Right cardiac atrium (tissue), 5 donors: ENCODE data around the gene RDH8. TPM values are rescaled to one million over a fixed set of nuclear protein-coding genes. Genes with fewer than 3 reads are reported as not detected.

Source experiments
- ATAC-seq, 2 donors: fragments of 200-7000 bp; cut with Tn5 transposase; one replicate each; pipeline versions ENCODE4 v1.8.0 to v1.9.1; 2020; ENCODE audit warnings: moderate library complexity in 2 of 2, mild to moderate bottlenecking in 1 of 2
- DNase-seq, 3 donors: peaks; one replicate each; pipeline ENCODE4 v3.0.0-alpha.2; 2020
- H3K27ac ChIP-seq: one replicate; pipeline ENCODE4 v1.5.1; 2013; ENCODE audit warnings: mild to moderate bottlenecking, low read length, control low read depth, moderate library complexity
- H3K27me3 ChIP-seq: one replicate; pipeline ENCODE4 v1.6.1; 2013; ENCODE audit not compliant: control insufficient read depth, insufficient read depth
- H3K4me1 ChIP-seq: one replicate; pipeline ENCODE4 v1.6.1; 2013; ENCODE audit warnings: low read length; ENCODE audit not compliant: control insufficient read depth, insufficient read depth
- H3K4me3 ChIP-seq: one replicate; pipeline ENCODE4 v1.5.1; 2013; ENCODE audit warnings: low read length, control low read depth
- H3K9me3 ChIP-seq: one replicate; pipeline ENCODE4 v1.6.1; 2013; ENCODE audit warnings: low read length; ENCODE audit not compliant: control insufficient read depth
- WGBS: extraction: QIAGEN DNeasy Blood & Tissue Kit; methylation state at CpG from one replicate; pipeline ENCODE4 v1.1.7; 2013; 5-methylcytosine and 5-hydroxymethylcytosine counted together
- intact Hi-C, 4 donors: fragments of 100-400 bp; cut with DNase I; formaldehyde crosslinking; loops; one replicate each; pipeline versions ENCODE4 v1.11.0 to v1.14.0; 2022 to 2023
- polyA plus RNA-seq: library from polyadenylated mRNA; stranded (reverse); fragments of 200-250 nt; gene quantifications from one replicate; pipeline ENCODE4 v1.2.3, GENCODE V29; 2013
- total RNA-seq, 4 donors: library from RNA; stranded (reverse); fragmentation: NEBNext Ultra II Directional; extraction: Animal tissue kit (Norgen Biotek cat#: 25700); gene quantifications; one replicate each; pipeline ENCODE4 v1.2.1, GENCODE V29; 2021
- donor health status: healthy with polysubstance abuse.
- donor health status: DM: no; HTN: yes; CAD: no.
- donor health status: DM: no; HTN: no; CAD: no.
- donor health status: DM: no; HTN: yes; CAD: no; lungs with severe emphysema.
- donor health status: DM: yes; HTN: yes; CAD: no.

Gene RDH8
- total and polyA plus RNA-seq, 5 donors = not detected

GRCh38 chr19:9986787-9987281 is 26.4 kb upstream of the RDH8 start:
- WGBS = 37% methylated on average over 8 of the region's 8 CpGs
- Histone ChIP-seq H3K9me3 (no peaks in the 10 kb centered on the region), H3K4me3 (no peak overlapping the region), H3K27me3 (no peaks in the 10 kb centered on the region), H3K4me1 (no peaks in the 10 kb centered on the region), H3K27ac (no peak overlapping the region)
- DNase-seq (peak; percentile 63 to 83 (median 79)), ATAC-seq (peak; percentile 85 to 96)
- intact Hi-C loops = no loop called here

GRCh38 chr19:9989504-9989903 is 23.8 kb upstream of the RDH8 start:
- intact Hi-C loops = no loop called here
- no peak overlapping the region for H3K27ac ChIP-seq
- WGBS = 90% methylated on average over 3 of the region's 3 CpGs
- no peaks in the 10 kb centered on the region for H3K27me3 ChIP-seq
- H3K9me3 ChIP-seq = no peaks in the 10 kb centered on the region
- H3K4me3 ChIP-seq = no peak overlapping the region
- DNase-seq (no peak), ATAC-seq (no peak)
- no peaks in the 10 kb centered on the region for H3K4me1 ChIP-seq

GRCh38 chr19:9991425-9992191 is 21.7 kb upstream of the RDH8 start:
- Histone ChIP-seq H3K27me3 (no peaks in the 10 kb centered on the region), H3K9me3 (no peaks in the 10 kb centered on the region), H3K27ac (no peak overlapping the region), H3K4me1 (no peaks in the 10 kb centered on the region), H3K4me3 (no peak overlapping the region)
- intact Hi-C loops = no loop called here
- peak in 1 of 3 donors; percentile 18 for DNase-seq
- WGBS = 64% methylated on average over 11 of the region's 11 CpGs
- ATAC-seq = no peak

GRCh38 chr19:9995084-9995483 is 18.2 kb upstream of the RDH8 start:
- Histone ChIP-seq H3K27me3 (no peaks in the 10 kb centered on the region), H3K9me3 (no peaks in the 10 kb centered on the region), H3K4me3 (no peak overlapping the region), H3K4me1 (no peaks in the 10 kb centered on the region), H3K27ac (no peak overlapping the region)
- intact Hi-C loops = no loop called here
- ATAC-seq (no peak), DNase-seq (peak in 1 of 3 donors; percentile 2)
- 74% methylated on average over 8 of the region's 8 CpGs for WGBS

GRCh38 chr19:9995999-9996398 is 17.3 kb upstream of the RDH8 start:
- H3K9me3 ChIP-seq = no peaks in the 10 kb centered on the region
- no peak overlapping the region for H3K27ac ChIP-seq
- no peaks in the 10 kb centered on the region for H3K27me3 ChIP-seq
- H3K4me1 ChIP-seq = no peaks in the 10 kb centered on the region
- intact Hi-C loops = no loop called here
- WGBS = 75% methylated on average over 7 of the region's 7 CpGs
- H3K4me3 ChIP-seq = no peak overlapping the region
- no peak for ATAC-seq
- peak in 1 of 3 donors; percentile 20 for DNase-seq

- no peaks in the 10 kb centered on the region for H3K27me3 ChIP-seq
- 59% methylated on average over 5 of the region's 5 CpGs for WGBS
- no peak overlapping the region for H3K27ac ChIP-seq
- intact Hi-C loops = no loop called here
- ATAC-seq = no peak
- H3K4me1 ChIP-seq = no peaks in the 10 kb centered on the region
- DNase-seq = no peak
- no peaks in the 10 kb centered on the region for H3K9me3 ChIP-seq
- H3K4me3 ChIP-seq = no peak overlapping the region
Measured at GRCh38 chr19:9996541-9996940, 16.7 kb upstream of the RDH8 start.

- DNase-seq (peak; percentile 70 to 87 (median 75)), ATAC-seq (peak in 1 of 2 donors; percentile 38)
- 15% methylated on average over 16 of the region's 16 CpGs for WGBS
- Histone ChIP-seq H3K27me3 (no peaks in the 10 kb centered on the region), H3K4me1 (no peaks in the 10 kb centered on the region), H3K4me3 (no peak overlapping the region), H3K9me3 (no peaks in the 10 kb centered on the region), H3K27ac (no peak overlapping the region)
- intact Hi-C loops = no loop called here
Measured at GRCh38 chr19:10000171-10000826, 13.0 kb upstream of the RDH8 start.

- 47% methylated on average over 6 of the region's 6 CpGs for WGBS
- DNase-seq (peak; percentile 62 to 79 (median 73)), ATAC-seq (peak; percentile 45 to 62)
- H3K4me1 ChIP-seq = no peaks in the 10 kb centered on the region
- H3K9me3 ChIP-seq = no peaks in the 10 kb centered on the region
- H3K27me3 ChIP-seq = no peaks in the 10 kb centered on the region
- no peak overlapping the region for H3K27ac ChIP-seq
- H3K4me3 ChIP-seq = no peak overlapping the region
- intact Hi-C loops = no loop called here
Measured at GRCh38 chr19:10001899-10002298, 11.4 kb upstream of the RDH8 start.

GRCh38 chr19:10003271-10003670 is 10.0 kb upstream of the RDH8 start:
- WGBS = 68% methylated on average over 6 of the region's 6 CpGs
- intact Hi-C loops = no loop called here
- no peak for DNase-seq
- H3K4me1 ChIP-seq = no peaks in the 10 kb centered on the region
- H3K27ac ChIP-seq = no peak overlapping the region
- H3K4me3 ChIP-seq = no peak overlapping the region
- ATAC-seq = no peak
- no peaks in the 10 kb centered on the region for H3K9me3 ChIP-seq
- no peaks in the 10 kb centered on the region for H3K27me3 ChIP-seq

- Histone ChIP-seq H3K27me3 (no peaks in the 10 kb centered on the region), H3K4me1 (no peaks in the 10 kb centered on the region), H3K27ac (no peak overlapping the region), H3K9me3 (no peaks in the 10 kb centered on the region), H3K4me3 (no peak overlapping the region)
- intact Hi-C loops = no loop called here
- DNase-seq = peak in 1 of 3 donors; percentile 9
- no peak for ATAC-seq
- WGBS = 83% methylated on average over 9 of the region's 9 CpGs
Measured at GRCh38 chr19:10004617-10005016, 8.7 kb upstream of the RDH8 start.

- no peaks in the 10 kb centered on the region for H3K9me3 ChIP-seq
- DNase-seq (peak in 2 of 3 donors; percentile 54 to 66), ATAC-seq (no peak)
- peak overlapping the region; percentile 25 for H3K27ac ChIP-seq
- no peak overlapping the region for H3K4me3 ChIP-seq
- H3K27me3 ChIP-seq = no peaks in the 10 kb centered on the region
- H3K4me1 ChIP-seq = no peaks in the 10 kb centered on the region
- intact Hi-C loops = no loop called here
- WGBS = 66% methylated on average over 17 of the region's 17 CpGs
Measured at GRCh38 chr19:10005632-10006334, 7.5 kb upstream of the RDH8 start.
